ENCODE results near the gene CRK.
A peak's percentile ranks its signal among the peaks of the same experiment; 100 is the strongest.

Gene CRK

GRCh38 chr17:1374431-1375177 lies 81.4 kb downstream of the CRK start:
- no peak for TF ChIP-seq Cebpa-rat (IDR thresholded peaks at IDR 0.05)
- Histone ChIP-seq H3K27me3 (no peaks in the 10 kb centered on the region), H3K4me3 (no peak overlapping the region), H3K4me2 (peak overlapping the region in 6 of 11 experiments; percentile 1 to 58 (median 34); a peak in 2 of 22 replicates), H4K20me1 (peaks cover 100% of the 10 kb centered on the region in 11 experiments), H3K9ac (no peak overlapping the region), H3K27ac (no peak overlapping the region), H3K36me3 (peaks cover 56 to 100% (median 88%) of the 10 kb centered on the region in 11 experiments), H3K4me1 (peaks cover 76 to 100% (median 82%) of the 10 kb centered on the region in 10 experiments), H3K9me3 (replicated peaks in 1 of 11) (no peaks in the 10 kb centered on the region)

- Histone ChIP-seq H3K27me3 (no peaks in the 10 kb centered on the region), H3K9me3 (replicated peaks in 1 of 11) (no peaks in the 10 kb centered on the region), H3K9ac (no peak overlapping the region), H4K20me1 (peaks cover 100% of the 10 kb centered on the region in 11 experiments), H3K4me3 (no peak overlapping the region), H3K4me2 (peak overlapping the region in 2 of 11 experiments; percentile 3 to 47; a peak in 2 of 22 replicates), H3K27ac (no peak overlapping the region), H3K36me3 (peaks cover 51 to 100% (median 88%) of the 10 kb centered on the region in 11 experiments), H3K4me1 (peaks cover 74 to 100% (median 81%) of the 10 kb centered on the region in 10 experiments)
- TF ChIP-seq Cebpa-rat (IDR thresholded peaks at IDR 0.05), result no peak
Observed at GRCh38 chr17:1373707-1374237, 82.3 kb downstream of the CRK start.

- H4K20me1 ChIP-seq, result peaks cover 100% of the 10 kb centered on the region in 11 experiments
- peak overlapping the region in 7 of 11 experiments; percentile 0 to 34 (median 5); a peak in 6 of 22 replicates for H3K4me2 ChIP-seq
- TF ChIP-seq Cebpa-rat (IDR thresholded peaks at IDR 0.05), result no peak
- 0 out of 22 replicates have a peak overlapping the region, but pooled peaks of 2 of the 11 experiments have one; percentile 12 to 13 for H3K27ac ChIP-seq
- H3K4me3 ChIP-seq, result no peak overlapping the region
- H3K9ac ChIP-seq, result peak overlapping the region in 4 of 11 experiments; percentile 11 to 42 (median 28); a peak in 2 of 22 replicates
- H3K27me3 ChIP-seq, result no peaks in the 10 kb centered on the region
- no peaks in the 10 kb centered on the region for H3K9me3 ChIP-seq (replicated peaks in 1 of 11)
- peaks cover 69 to 99% (median 79%) of the 10 kb centered on the region in 10 experiments for H3K4me1 ChIP-seq
- peaks cover 49 to 100% (median 82%) of the 10 kb centered on the region in 11 experiments for H3K36me3 ChIP-seq
Observed at GRCh38 chr17:1372618-1373017, 83.4 kb downstream of the CRK start.

- H3K27ac ChIP-seq, result 0 out of 22 replicates have a peak overlapping the region, but pooled peaks of 2 of the 11 experiments have one; percentile 12 to 13
- H3K9ac ChIP-seq, result peak overlapping the region in 4 of 11 experiments; percentile 11 to 42 (median 28); a peak in 2 of 22 replicates
- H3K4me3 ChIP-seq, result no peak overlapping the region
- H3K4me1 ChIP-seq, result peaks cover 68 to 99% (median 78%) of the 10 kb centered on the region in 10 experiments
- no peaks in the 10 kb centered on the region for H3K27me3 ChIP-seq
- TF ChIP-seq Cebpa-rat (IDR thresholded peaks at IDR 0.05), result no peak
- peaks cover 48 to 100% (median 80%) of the 10 kb centered on the region in 11 experiments for H3K36me3 ChIP-seq
- peak overlapping the region in 7 of 11 experiments; percentile 0 to 34 (median 5); a peak in 5 of 22 replicates for H3K4me2 ChIP-seq
- peaks cover 100% of the 10 kb centered on the region in 11 experiments for H4K20me1 ChIP-seq
- H3K9me3 ChIP-seq (replicated peaks in 1 of 11), result no peaks in the 10 kb centered on the region
Observed at GRCh38 chr17:1371893-1372590, 84.0 kb downstream of the CRK start.
